Right lobe of liver (tissue), 4 donors: Measurements from ENCODE around the gene RNF145.

Experiments
- POLR2A ChIP-seq: fragments of 450-650 bp; IDR thresholded peaks from one replicate; pipeline ENCODE4 v1.6.1; 2017; ENCODE audit warnings: antibody characterized with exemption, mild to moderate bottlenecking
- TF ChIP-seq, protein P1 (sequence below), 4 donors: fragments of 200-600 bp in 3 of 4; fragments of 450-650 bp in 1 of 4; IDR thresholded peaks; one replicate each; pipeline versions ENCODE4 v1.5.1 to v1.8.0; 2016 to 2022; ENCODE audit warnings: antibody characterized with exemption in 4 of 4, mild to moderate bottlenecking in 2 of 4
- donor health status: DM: no; HTN: no; CAD: no.
- donor health status: DM: no; HTN: no; CAD: no.
- donor health status: DM: no; HTN: yes; CAD: no.

DNA sequence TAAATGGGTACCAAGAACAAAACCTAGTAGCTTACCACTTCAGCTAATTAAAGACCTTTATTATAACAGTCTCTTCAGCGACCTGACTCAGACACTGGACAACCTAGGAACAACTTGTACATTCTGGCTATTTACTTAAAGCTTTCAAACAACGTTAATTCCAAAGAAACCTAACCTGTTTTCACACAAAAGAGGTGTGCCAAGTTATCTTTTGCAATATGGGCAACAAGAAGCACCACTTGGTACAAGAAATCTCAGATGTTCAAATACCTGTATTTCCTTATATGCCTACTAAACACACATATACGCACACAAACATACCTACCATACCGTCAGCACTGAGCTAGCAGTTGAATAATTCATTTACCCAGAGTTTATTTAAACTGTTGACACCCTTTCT lies 23.0 kb downstream of the RNF145 start:
- TF ChIP-seq, protein P1, sequence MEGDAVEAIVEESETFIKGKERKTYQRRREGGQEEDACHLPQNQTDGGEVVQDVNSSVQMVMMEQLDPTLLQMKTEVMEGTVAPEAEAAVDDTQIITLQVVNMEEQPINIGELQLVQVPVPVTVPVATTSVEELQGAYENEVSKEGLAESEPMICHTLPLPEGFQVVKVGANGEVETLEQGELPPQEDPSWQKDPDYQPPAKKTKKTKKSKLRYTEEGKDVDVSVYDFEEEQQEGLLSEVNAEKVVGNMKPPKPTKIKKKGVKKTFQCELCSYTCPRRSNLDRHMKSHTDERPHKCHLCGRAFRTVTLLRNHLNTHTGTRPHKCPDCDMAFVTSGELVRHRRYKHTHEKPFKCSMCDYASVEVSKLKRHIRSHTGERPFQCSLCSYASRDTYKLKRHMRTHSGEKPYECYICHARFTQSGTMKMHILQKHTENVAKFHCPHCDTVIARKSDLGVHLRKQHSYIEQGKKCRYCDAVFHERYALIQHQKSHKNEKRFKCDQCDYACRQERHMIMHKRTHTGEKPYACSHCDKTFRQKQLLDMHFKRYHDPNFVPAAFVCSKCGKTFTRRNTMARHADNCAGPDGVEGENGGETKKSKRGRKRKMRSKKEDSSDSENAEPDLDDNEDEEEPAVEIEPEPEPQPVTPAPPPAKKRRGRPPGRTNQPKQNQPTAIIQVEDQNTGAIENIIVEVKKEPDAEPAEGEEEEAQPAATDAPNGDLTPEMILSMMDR (IDR thresholded peaks at IDR 0.05): no peak
- TF ChIP-seq POLR2A: no peak
